Superior temporal gyrus (tissue), 1 donor: ENCODE data around the gene SFPQ.
"Not testable (repeated sequence)": the region's sequence is repeated elsewhere in the genome, so short reads cannot be mapped to it uniquely, and the experiment has no call there.

Source experiments
- DNase-seq: peaks from one replicate; pipeline ENCODE4 v3.0.0-alpha.2; 2016; ENCODE audit errors: extremely low spot score

Gene SFPQ

DNA sequence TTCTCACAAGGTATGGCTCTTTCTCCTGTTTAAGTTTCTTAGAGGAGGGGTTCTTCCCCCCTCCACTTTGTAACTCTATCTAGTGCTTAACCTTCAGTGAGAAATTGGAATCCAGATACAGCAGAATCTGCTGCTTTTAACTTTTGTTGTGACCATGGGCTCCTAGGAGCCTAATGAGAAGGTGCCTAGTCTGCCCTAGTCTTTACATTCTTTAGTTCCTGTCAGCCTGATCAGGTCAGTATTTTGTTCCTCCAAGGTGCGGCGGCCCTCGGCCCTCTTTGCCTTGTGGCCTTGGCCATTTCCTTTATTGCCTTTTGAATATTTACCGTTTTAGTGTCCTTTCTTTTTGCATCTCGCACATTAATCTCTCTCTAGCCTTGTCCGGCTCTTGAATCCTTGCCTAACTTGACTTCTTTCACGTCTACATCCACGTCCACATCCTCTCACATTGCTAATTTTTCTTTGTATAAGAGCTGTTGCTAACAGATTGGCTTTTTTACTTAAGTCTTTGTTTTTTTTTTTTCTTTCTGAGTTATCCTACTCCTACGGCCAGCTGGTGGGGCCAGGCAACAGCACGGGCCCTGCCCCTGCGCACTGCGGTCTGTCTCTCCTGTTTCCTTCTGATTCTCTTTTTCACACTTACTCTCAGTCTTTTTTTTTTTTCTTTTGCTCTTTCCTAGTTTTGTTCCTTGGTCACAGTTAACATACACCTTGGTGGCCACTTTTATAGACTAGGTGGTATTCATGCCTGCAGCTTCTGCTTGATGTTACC lies 49.0 kb downstream of the SFPQ start:
- DNase-seq: no peak

DNA sequence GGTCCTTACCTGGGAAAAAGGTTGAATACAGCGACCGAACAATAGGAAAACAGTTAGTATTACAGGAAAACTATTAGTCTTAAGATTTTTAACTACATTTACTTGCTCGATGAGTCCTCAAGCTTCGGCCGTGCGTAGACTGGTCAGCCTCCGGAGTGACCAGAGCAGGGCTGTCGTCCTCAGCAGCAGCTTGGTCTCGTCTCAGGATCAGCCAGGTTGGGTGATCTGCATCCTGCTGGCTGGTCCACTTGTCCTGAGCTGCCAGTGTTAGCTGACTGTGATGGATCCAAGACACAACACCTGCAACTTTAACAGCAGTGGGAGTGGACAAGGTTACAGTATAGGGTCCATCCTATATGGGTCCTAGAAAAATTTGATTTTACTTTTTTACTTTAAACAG lies 50.2 kb downstream of the SFPQ start:
- DNase-seq: not testable (repeated sequence)

DNA sequence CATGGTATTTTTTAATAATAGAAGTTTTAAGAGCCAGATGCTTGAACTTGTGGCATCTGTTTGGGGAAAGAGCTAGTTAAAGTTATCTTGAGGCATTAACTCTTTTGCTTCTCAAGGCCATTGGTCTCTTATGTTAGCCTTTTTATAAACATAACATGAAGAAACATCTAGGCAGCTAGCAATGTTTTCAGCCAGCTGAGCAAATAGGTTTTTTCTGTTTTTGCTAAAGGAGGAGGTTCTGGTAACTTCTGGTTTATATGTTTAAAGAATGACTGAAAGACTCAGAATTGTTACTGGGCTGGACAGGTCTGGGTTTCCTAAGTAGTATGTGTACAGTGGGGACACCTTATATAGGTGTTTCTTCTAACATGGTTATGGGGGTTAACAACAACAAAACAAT lies 50.7 kb downstream of the SFPQ start:
- DNase-seq: not testable (repeated sequence)

DNA sequence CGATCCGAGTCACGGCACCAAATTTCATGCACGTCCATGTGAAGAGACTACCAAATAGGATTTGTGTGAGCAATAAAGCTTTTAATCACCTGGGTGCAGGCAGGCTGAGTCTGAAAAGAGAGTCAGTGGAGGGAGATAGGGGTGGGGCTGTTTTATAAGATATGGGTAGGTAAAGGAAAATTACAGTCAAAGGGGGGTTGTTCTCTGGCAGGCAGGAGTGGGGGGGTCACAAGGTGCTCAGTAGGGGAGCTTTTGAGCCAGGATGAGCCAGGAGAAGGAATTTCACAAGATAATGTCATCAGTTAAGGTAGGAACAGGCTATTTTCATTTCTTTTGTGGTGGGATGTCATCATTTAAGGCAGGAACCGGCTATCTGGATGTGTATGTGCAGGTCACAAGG lies 55.4 kb downstream of the SFPQ start:
- DNase-seq: not testable (repeated sequence)

DNA sequence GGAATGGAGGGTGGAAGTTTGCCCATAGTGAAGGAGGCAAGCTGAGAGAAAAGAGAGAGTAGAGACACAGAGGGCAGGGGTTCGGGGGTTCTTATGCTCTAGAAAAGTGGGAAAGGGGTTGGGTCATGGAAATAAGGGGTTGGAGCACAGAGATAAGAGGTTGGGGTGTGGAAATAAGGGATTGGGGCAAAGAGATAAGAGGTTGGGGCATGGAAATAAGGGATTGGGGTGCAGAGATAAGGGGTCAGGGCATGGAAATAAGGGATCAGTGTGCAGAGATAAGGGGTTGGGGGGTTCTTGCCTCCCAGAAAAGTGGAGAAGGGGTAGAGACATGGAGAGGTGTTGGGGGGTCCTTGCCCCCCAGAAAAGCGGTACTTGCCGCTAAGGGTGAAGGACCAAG lies 56.2 kb downstream of the SFPQ start:
- no peak for DNase-seq
